ENCODE measurements around the gene TTLL9. TPM values are rescaled to one million over a fixed set of nuclear protein-coding genes. Genes with fewer than 3 reads are reported as not detected.

The TTLL9 gene
- total RNA-seq, 2 donors from 2014 or later: 1.2 TPM; not detected in 1

DNA sequence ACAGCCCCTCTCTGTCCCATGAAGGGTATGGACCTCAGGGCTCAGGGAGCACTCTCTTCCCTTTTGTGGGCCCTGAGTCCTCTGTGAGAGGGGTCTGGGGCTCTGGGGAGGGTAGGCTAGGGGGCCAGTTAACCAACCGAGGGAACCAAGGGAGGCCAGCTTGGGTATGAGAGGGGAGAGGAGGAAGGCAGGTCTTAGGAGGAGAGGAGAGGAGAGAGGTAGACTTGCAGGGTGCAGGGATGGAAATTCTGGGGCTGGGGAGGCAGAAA, 827 bp upstream of the TTLL9 start:
- peak overlapping the region in 1 of 2 donors; percentile 67 for H3K27ac ChIP-seq
- H3K4me1 ChIP-seq (replicated peaks): peaks cover 3% of the 10 kb centered on the region
- TF ChIP-seq POLR2A (IDR thresholded peaks at IDR 0.05) (no peak), POLR2AphosphoS5 (IDR thresholded peaks at IDR 0.05) (no peak)
- TF ChIP-seq, protein P1, sequence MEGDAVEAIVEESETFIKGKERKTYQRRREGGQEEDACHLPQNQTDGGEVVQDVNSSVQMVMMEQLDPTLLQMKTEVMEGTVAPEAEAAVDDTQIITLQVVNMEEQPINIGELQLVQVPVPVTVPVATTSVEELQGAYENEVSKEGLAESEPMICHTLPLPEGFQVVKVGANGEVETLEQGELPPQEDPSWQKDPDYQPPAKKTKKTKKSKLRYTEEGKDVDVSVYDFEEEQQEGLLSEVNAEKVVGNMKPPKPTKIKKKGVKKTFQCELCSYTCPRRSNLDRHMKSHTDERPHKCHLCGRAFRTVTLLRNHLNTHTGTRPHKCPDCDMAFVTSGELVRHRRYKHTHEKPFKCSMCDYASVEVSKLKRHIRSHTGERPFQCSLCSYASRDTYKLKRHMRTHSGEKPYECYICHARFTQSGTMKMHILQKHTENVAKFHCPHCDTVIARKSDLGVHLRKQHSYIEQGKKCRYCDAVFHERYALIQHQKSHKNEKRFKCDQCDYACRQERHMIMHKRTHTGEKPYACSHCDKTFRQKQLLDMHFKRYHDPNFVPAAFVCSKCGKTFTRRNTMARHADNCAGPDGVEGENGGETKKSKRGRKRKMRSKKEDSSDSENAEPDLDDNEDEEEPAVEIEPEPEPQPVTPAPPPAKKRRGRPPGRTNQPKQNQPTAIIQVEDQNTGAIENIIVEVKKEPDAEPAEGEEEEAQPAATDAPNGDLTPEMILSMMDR (IDR thresholded peaks at IDR 0.05): no peak
- H3K27me3 ChIP-seq (replicated peaks; ENCODE audit: insufficient read depth): no peaks in the 10 kb centered on the region
- no peaks in the 10 kb centered on the region for H3K9me3 ChIP-seq
- intact Hi-C loops (cut with DNase I): no loop called here
- peak overlapping the region; percentile 68 to 76 for H3K4me3 ChIP-seq
- no peak for DNase-seq (ENCODE audit: low spot score)
- no peaks in the 10 kb centered on the region for H3K36me3 ChIP-seq
- 0% methylated on average over 1 of the region's 1 CpG for WGBS

GRCh38 chr20:31870726-31871617, 538 bp downstream of the TTLL9 start:
- WGBS: 7% methylated on average over 24 of the region's 24 CpGs
- DNase-seq (ENCODE audit: low spot score): no peak
- Histone ChIP-seq H3K27ac (peak overlapping the region; percentile 66 to 67), H3K4me1 (replicated peaks) (peaks cover 3% of the 10 kb centered on the region), H3K9me3 (no peaks in the 10 kb centered on the region), H3K36me3 (no peaks in the 10 kb centered on the region), H3K4me3 (peak overlapping the region; percentile 68 to 76), H3K27me3 (replicated peaks; ENCODE audit: insufficient read depth) (no peaks in the 10 kb centered on the region)
- intact Hi-C loops (cut with DNase I): no loop called here
- TF ChIP-seq POLR2A (IDR thresholded peaks at IDR 0.05) (no peak), POLR2AphosphoS5 (IDR thresholded peaks at IDR 0.05) (no peak)
- TF ChIP-seq, protein P1 (IDR thresholded peaks at IDR 0.05): no peak

- H3K36me3 ChIP-seq: no peaks in the 10 kb centered on the region
- peaks cover 3% of the 10 kb centered on the region for H3K4me1 ChIP-seq (replicated peaks)
- no peak overlapping the region for H3K4me3 ChIP-seq
- WGBS: 89% methylated on average over 1 of the region's 1 CpG
- no peak for TF ChIP-seq POLR2A (IDR thresholded peaks at IDR 0.05)
- TF ChIP-seq POLR2AphosphoS5 (IDR thresholded peaks at IDR 0.05): no peak
- TF ChIP-seq, protein P1 (IDR thresholded peaks at IDR 0.05): no peak
- H3K9me3 ChIP-seq: no peaks in the 10 kb centered on the region
- no peak for DNase-seq (ENCODE audit: low spot score)
- no peak overlapping the region for H3K27ac ChIP-seq
- no peaks in the 10 kb centered on the region for H3K27me3 ChIP-seq (replicated peaks; ENCODE audit: insufficient read depth)
- intact Hi-C loops (cut with DNase I): no loop called here
Measured at GRCh38 chr20:31871618-31871954, 1.2 kb downstream of the TTLL9 start.

GRCh38 chr20:31872406-31872805, 2.0 kb downstream of the TTLL9 start:
- no peak overlapping the region for H3K4me3 ChIP-seq
- H3K27ac ChIP-seq: no peak overlapping the region
- 90% methylated on average over 6 of the region's 6 CpGs for WGBS
- intact Hi-C loops (cut with DNase I): no loop called here
- no peaks in the 10 kb centered on the region for H3K36me3 ChIP-seq
- DNase-seq (ENCODE audit: low spot score): no peak
- H3K9me3 ChIP-seq: no peaks in the 10 kb centered on the region
- TF ChIP-seq POLR2AphosphoS5 (IDR thresholded peaks at IDR 0.05) (no peak), POLR2A (IDR thresholded peaks at IDR 0.05) (no peak)
- TF ChIP-seq, protein P1 (IDR thresholded peaks at IDR 0.05): no peak
- H3K4me1 ChIP-seq (replicated peaks): peaks cover 3% of the 10 kb centered on the region
- no peaks in the 10 kb centered on the region for H3K27me3 ChIP-seq (replicated peaks; ENCODE audit: insufficient read depth)

DNA sequence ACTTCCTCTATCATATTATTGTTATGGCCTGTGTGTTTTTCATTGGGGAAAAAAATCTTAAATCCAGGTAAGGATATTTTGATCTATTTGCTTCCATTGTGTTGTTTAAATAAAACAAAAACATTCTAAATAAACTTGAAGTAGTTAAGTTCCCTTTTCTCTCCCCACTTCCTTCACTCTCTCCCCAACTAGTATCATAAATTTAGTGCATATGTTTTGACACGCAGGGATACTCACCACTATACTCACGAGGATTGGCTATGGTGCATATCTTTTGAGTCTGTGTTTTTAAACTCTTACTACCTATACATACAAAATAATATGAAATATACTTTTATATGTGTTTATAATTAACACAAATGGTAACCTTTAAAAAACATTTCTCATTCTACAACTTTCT, 5.2 kb downstream of the TTLL9 start:
- no peak for DNase-seq (ENCODE audit: low spot score)
- H3K4me1 ChIP-seq (replicated peaks): no peaks in the 10 kb centered on the region
- no peaks in the 10 kb centered on the region for H3K27me3 ChIP-seq (replicated peaks; ENCODE audit: insufficient read depth)
- intact Hi-C loops (cut with DNase I): no loop called here
- WGBS: 72% methylated on average over 2 of the region's 2 CpGs
- TF ChIP-seq POLR2A (IDR thresholded peaks at IDR 0.05): no peak
- TF ChIP-seq, protein P1 (IDR thresholded peaks at IDR 0.05): no peak
- H3K4me3 ChIP-seq: no peak overlapping the region
- no peaks in the 10 kb centered on the region for H3K36me3 ChIP-seq
- no peak overlapping the region for H3K27ac ChIP-seq
- no peaks in the 10 kb centered on the region for H3K9me3 ChIP-seq

Data from prostate gland (tissue), 2 donors.